Measurements from ENCODE around the gene TEX29. TPM values are rescaled to one million over a fixed set of nuclear protein-coding genes. Genes with fewer than 3 reads are reported as not detected.
A peak's percentile ranks its signal among the peaks of the same experiment; 100 is the strongest.

The TEX29 gene
- total RNA-seq, 1 donor from 2014 or later, result 0.70 TPM

DNA sequence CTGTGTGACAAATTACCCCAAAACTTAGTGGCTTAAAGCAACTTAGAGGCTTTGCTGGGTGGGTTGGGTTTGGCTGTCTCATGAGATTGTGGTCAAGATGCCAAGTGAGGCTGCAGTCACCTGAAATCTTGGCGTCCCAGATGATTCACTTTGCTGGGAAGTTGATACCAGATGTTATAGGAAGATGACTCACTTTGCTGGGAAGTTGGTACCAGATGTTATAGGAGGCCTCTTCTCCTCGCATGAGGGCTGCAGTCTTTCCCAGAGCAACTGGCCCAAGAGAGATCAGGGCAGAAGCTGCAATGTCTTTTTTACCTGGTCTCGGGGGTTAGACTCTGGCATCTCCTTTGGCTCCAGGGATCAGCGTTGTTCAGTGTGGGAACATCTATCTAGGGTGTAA, 16.8 kb downstream of the TEX29 start:
- no peaks in the 10 kb centered on the region for H3K27me3 Mint-ChIP-seq (ENCODE audit: low read depth)
- H3K36me3 Mint-ChIP-seq (ENCODE audit: low read depth), result peaks cover 25% of the 10 kb centered on the region
- H3K4me1 Mint-ChIP-seq (ENCODE audit: low read depth), result peaks cover 14% of the 10 kb centered on the region
- H3K9me3 Mint-ChIP-seq (ENCODE audit: low read depth), result peaks cover 4% of the 10 kb centered on the region
- no peak for TF ChIP-seq CTCF (IDR thresholded peaks at IDR 0.05)
- H3K4me3 Mint-ChIP-seq (ENCODE audit: unreplicated experiment), result no peak overlapping the region
- H3K27ac Mint-ChIP-seq (ENCODE audit: unreplicated experiment), result peak overlapping the region; percentile 32
- no peak for DNase-seq (ENCODE audit: low spot score)

GRCh38 chr13:111337741-111338140, 17.3 kb downstream of the TEX29 start:
- Mint-ChIP-seq H3K27me3 (ENCODE audit: low read depth) (no peaks in the 10 kb centered on the region), H3K27ac (ENCODE audit: unreplicated experiment) (no peak overlapping the region), H3K36me3 (ENCODE audit: low read depth) (peaks cover 29% of the 10 kb centered on the region), H3K4me1 (ENCODE audit: low read depth) (peaks cover 14% of the 10 kb centered on the region), H3K4me3 (ENCODE audit: unreplicated experiment) (no peak overlapping the region), H3K9me3 (ENCODE audit: low read depth) (peaks cover 4% of the 10 kb centered on the region)
- no peak for DNase-seq (ENCODE audit: low spot score)
- no peak for TF ChIP-seq CTCF (IDR thresholded peaks at IDR 0.05)

DNA sequence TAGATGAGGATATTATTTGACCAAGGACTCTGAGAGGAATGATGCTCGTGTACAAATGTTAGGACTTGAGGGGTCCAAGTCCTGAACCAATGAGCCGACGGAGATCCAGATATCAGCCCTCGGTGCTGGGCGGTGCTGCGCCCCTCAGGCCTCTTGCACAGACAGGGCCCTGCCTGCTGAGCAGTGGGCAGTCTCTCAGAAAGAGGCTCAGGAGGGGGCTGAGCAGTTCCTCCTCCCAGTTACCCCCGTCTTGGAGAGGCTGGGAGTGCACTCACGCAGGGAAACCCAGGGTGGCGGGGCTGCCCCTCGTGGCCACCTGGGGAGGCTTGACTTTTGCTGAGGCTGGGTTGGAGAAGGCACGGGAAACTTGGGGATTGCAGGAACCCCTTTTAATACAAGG, 18.4 kb downstream of the TEX29 start:
- H3K4me1 Mint-ChIP-seq (ENCODE audit: low read depth), result peaks cover 14% of the 10 kb centered on the region
- no peak for DNase-seq (ENCODE audit: low spot score)
- no peak for TF ChIP-seq CTCF (IDR thresholded peaks at IDR 0.05)
- H3K27ac Mint-ChIP-seq (ENCODE audit: unreplicated experiment), result no peak overlapping the region
- H3K27me3 Mint-ChIP-seq (ENCODE audit: low read depth), result no peaks in the 10 kb centered on the region
- no peak overlapping the region for H3K4me3 Mint-ChIP-seq (ENCODE audit: unreplicated experiment)
- peaks cover 4% of the 10 kb centered on the region for H3K9me3 Mint-ChIP-seq (ENCODE audit: low read depth)
- peaks cover 32% of the 10 kb centered on the region for H3K36me3 Mint-ChIP-seq (ENCODE audit: low read depth)

DNA sequence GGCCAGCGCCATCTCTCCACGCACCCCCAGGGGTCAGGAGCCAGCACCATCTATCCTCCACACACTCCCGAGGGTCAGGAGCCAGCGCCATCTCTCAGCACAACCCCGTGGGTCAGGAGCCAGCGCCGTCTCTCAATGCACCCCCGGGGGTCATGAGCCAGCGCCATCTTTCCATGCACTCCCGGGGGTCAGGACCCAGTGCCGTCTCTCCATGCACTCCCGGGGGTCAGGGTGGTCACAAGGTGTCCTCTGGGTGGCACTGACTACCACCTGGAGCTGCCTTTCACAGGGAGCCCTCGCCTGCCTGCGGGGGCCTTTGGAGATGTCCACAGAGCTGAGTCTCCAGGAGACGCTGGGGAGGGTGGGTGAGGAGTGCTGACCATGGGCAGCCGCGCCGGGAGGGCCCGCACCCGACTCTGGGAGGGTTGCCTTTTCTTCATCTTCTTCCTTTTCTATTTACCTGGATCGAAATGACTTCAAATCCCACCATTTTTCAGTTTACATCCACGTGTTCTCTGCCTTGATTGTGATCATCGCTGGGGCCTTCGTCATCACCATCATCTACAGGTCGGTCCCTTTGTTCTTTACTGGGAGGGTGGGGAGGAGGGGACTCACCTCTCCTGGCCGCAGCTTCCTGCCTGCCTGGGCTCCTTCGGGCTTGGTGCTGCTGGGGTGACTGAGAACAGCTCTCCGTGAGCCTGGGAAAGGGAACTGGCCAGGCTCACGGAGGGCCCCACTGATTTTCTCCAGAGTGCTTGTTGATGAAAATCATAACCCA, 19.1 kb downstream of the TEX29 start:
- no peak for TF ChIP-seq CTCF (IDR thresholded peaks at IDR 0.05)
- no peak overlapping the region for H3K27ac Mint-ChIP-seq (ENCODE audit: unreplicated experiment)
- no peak overlapping the region for H3K4me3 Mint-ChIP-seq (ENCODE audit: unreplicated experiment)
- H3K4me1 Mint-ChIP-seq (ENCODE audit: low read depth), result peaks cover 14% of the 10 kb centered on the region
- DNase-seq (ENCODE audit: low spot score), result no peak
- no peaks in the 10 kb centered on the region for H3K27me3 Mint-ChIP-seq (ENCODE audit: low read depth)
- H3K36me3 Mint-ChIP-seq (ENCODE audit: low read depth), result peaks cover 35% of the 10 kb centered on the region
- no peaks in the 10 kb centered on the region for H3K9me3 Mint-ChIP-seq (ENCODE audit: low read depth)

DNA sequence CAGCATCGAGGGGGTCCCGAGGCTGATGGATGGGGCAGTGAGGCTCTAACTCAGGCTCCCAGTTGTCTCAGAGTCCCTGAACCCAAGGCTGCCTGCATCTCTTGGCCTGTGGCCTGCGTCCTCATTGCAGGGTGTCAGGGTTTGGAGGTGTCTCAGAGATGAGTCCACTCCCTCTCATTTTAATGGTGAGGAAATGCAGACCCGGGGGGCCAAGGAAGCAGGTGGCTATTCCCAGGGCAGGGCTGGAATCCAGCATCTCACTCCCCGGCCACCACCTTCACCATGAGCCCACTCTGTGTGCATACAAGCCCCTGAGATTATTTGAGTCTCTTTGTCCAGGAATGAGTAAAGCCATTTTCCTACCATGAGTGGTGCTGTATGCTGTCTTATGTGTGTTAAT, 21.4 kb downstream of the TEX29 start:
- no peak for DNase-seq (ENCODE audit: low spot score)
- Mint-ChIP-seq H3K9me3 (ENCODE audit: low read depth) (no peaks in the 10 kb centered on the region), H3K4me1 (ENCODE audit: low read depth) (peaks cover 8% of the 10 kb centered on the region), H3K27me3 (ENCODE audit: low read depth) (no peaks in the 10 kb centered on the region), H3K27ac (ENCODE audit: unreplicated experiment) (no peak overlapping the region), H3K4me3 (ENCODE audit: unreplicated experiment) (no peak overlapping the region), H3K36me3 (ENCODE audit: low read depth) (peaks cover 34% of the 10 kb centered on the region)
- no peak for TF ChIP-seq CTCF (IDR thresholded peaks at IDR 0.05)
